ENCODE measurements around the gene ACSS3.

ACSS3 gene

DNA sequence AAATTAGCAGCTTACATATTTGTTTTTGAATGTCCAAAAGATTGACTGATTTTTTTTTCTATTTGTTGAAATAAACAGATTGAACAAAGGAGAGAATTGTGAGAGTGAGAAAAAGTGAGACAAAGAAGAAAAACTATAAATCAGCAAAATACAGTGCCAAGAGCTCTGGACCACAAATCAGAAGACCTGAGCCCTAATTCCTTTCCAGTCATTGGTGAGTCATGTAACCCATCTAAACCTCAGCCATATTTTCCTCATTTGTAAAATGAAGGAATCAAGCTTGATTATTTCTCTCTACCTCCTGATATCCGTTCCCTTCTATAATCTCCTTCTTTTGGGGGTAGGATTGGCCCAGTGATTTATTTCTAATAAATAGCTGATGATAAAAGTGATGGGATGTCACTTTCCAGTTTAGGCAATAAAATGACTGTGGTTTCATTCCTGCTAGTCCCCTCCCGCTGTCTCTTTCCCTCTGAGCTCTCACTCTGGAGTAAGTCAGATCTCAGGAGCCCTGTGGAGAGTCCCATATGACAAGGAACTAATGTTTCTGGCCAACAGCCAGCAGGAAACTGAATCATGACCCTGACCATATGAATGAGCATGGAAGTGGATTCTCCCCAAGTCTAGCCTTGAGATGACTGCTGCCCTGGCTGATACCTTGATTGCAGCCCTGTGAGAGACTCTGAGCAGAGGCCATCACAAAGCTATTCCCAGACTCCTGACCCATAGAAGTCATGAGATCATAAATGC is 218.9 kb downstream of the ACSS3 start:
- no peak for DNase-seq (ENCODE audit: low read depth)

DNA sequence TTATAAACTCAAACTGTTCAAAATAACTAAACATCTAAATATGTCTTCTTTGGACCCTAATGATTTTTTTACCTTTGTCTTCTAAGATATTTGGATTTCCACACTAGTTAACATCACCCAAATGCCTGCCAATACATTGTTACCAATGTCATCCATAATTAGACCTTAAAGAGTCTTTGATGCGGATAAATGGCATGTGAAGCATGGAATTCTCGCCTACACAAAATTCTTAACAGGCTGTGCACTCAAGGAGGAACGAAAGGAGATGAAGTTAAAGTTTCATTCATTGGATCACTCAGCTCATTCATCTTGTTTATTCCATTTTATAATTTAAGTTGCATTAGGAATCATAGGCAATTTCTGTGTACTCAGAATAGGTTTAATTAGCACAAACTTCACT is 219.7 kb downstream of the ACSS3 start:
- DNase-seq (ENCODE audit: low read depth) = no peak

DNA sequence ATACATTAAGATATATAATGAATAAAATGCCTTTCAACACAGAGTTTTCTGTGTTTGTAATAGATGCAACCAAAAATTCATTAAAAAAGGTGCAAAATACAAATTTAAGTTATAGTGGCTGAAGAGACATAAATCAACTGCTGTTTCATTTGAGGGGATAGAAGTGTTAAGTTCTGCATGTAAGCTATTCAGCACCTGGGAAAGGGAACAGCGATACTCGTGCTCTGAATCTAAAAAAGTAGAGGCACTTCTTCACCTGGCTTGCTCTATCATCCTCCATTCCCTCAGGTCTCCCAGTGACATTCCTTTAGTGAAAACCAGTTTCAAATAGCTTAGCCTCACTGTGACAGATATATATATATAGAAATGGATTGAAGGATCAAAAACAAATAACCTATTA is 222.6 kb downstream of the ACSS3 start:
- DNase-seq (ENCODE audit: low read depth) = no peak

DNA sequence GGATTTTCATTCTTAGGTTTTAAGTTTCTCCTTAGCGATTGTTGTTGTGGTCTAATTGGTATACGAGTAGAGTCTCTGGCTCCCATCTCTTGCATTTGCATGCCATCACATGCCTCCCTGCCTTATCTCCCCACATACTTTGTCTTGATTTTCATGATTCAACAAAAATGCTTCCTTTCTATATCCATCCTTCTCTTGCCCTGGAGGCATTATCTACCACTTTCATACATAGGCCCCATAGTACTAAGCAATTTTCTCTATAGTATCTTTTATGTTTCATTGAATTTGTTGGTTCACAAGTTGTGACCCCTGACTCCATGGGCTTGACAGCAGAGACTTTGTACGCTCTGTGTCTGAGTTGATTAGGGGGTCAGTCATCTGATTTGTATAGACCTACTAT is 226.1 kb downstream of the ACSS3 start:
- no peak for DNase-seq (ENCODE audit: low read depth)
